H1 (cell line): Measurements from ENCODE around the gene BBLN. TPM values are rescaled to one million over a fixed set of nuclear protein-coding genes. Genes with fewer than 3 reads are reported as not detected.

Experiments
- CTCF ChIA-PET: fragments of 300-600 bp; sonication (Branson Sonifier 250); formaldehyde crosslinking; loops from one replicate; lab custom pipeline; 2021; ENCODE audit not compliant: partially characterized antibody; lab: Charles Lee
- POLR2A ChIA-PET: fragments of 300-600 bp; sonication (Branson Sonifier 250); formaldehyde crosslinking; loops from one replicate; lab custom pipeline; 2021; ENCODE audit warnings: inconsistent platforms; ENCODE audit not compliant: partially characterized antibody; lab: Charles Lee
- DNase-seq, 2 experiments: peaks; one replicate each; pipeline versions ENCODE4 v3.0.0 to v3.0.0-alpha.2; 2010 to 2022; ENCODE audit warnings: low spot score in 2 of 2, low read depth in 1 of 2, mixed read lengths in 1 of 2
- FAIRE-seq: peaks from 2 replicates; lab custom pipeline; 2011; peaks lifted over from hg19 to GRCh38; lab: Jason Lieb, UNC
- H2AFZ ChIP-seq: 2 replicates; pipeline ENCODE4 v1.8.1; 2012; ENCODE audit warnings: low read length, inconsistent platforms
- H2AK5ac ChIP-seq: 2 replicates; pipeline ENCODE4 v1.6.1; 2013; ENCODE audit warnings: low read depth, low read length
- H2BK120ac ChIP-seq: replicated peaks from 2 replicates; pipeline ENCODE3; 2013; ENCODE audit warnings: low read depth, low read length, inconsistent platforms
- H2BK12ac ChIP-seq: 2 replicates; pipeline ENCODE4 v1.6.1; 2013; ENCODE audit warnings: low read depth, low read length
- H2BK15ac ChIP-seq: 2 replicates; pipeline ENCODE4 v1.6.1; 2013; ENCODE audit warnings: low read length
- H2BK20ac ChIP-seq: 2 replicates; pipeline ENCODE4 v1.6.1; 2013; ENCODE audit warnings: low read length
- H2BK5ac ChIP-seq: 2 replicates; pipeline ENCODE4 v1.6.1; 2013; ENCODE audit warnings: low read depth, low read length
- H3K14ac ChIP-seq: 2 replicates; pipeline ENCODE4 v1.6.1; 2013; ENCODE audit warnings: inconsistent platforms; ENCODE audit not compliant: insufficient read length
- H3K18ac ChIP-seq: 2 replicates; pipeline ENCODE4 v1.6.1; 2013; ENCODE audit warnings: low read length; ENCODE audit errors: extremely low read depth
- H3K23ac ChIP-seq: 2 replicates; pipeline ENCODE4 v1.6.1; 2013; ENCODE audit warnings: inconsistent platforms; ENCODE audit not compliant: insufficient read length
- H3K23me2 ChIP-seq: 2 replicates; pipeline ENCODE4 v1.6.1; 2013; ENCODE audit warnings: low read depth, low read length
- H3K27ac ChIP-seq: 2 replicates; pipeline ENCODE4 v1.6.1; 2011; ENCODE audit warnings: low read depth, low read length, inconsistent platforms
- H3K27me3 ChIP-seq, 4 experiments: replicated peaks in 1 of 4; 1 replicate in 1 of 4; 2 replicates in 3 of 4; pipeline versions ENCODE4 v1.6.1 to v1.8.1; 2011 to 2013; ENCODE audit warnings: low read length in 3 of 4, mild to moderate bottlenecking in 3 of 4, inconsistent platforms in 2 of 4, mixed read lengths in 2 of 4, moderate library complexity in 1 of 4; ENCODE audit not compliant: control insufficient read depth in 3 of 4, insufficient read depth in 3 of 4; ENCODE audit errors: extremely low read depth in 1 of 4
- H3K36me3 ChIP-seq, 4 experiments: 2 replicates each; pipeline versions ENCODE4 v1.6.1 to v1.8.1; 2011 to 2013; ENCODE audit warnings: mild to moderate bottlenecking in 4 of 4, low read length in 3 of 4, moderate library complexity in 2 of 4, control low read depth in 1 of 4, inconsistent platforms in 1 of 4; ENCODE audit not compliant: insufficient read depth in 4 of 4, control insufficient read depth in 2 of 4
- H3K4ac ChIP-seq: replicated peaks from 2 replicates; pipeline ENCODE3; 2013; ENCODE audit warnings: low read length, low read depth, mixed read lengths, inconsistent platforms; ENCODE audit not compliant: insufficient read length
- H3K4me1 ChIP-seq, 4 experiments: replicated peaks in 1 of 4; 1 replicate in 1 of 4; 2 replicates in 3 of 4; pipeline versions ENCODE4 v1.6.1 to v1.8.1; 2011 to 2013; ENCODE audit warnings: low read length in 3 of 4, inconsistent platforms in 2 of 4, mixed read lengths in 1 of 4; ENCODE audit not compliant: insufficient read depth in 4 of 4, control insufficient read depth in 3 of 4
- H3K4me2 ChIP-seq, 2 experiments: 2 replicates each; pipeline versions ENCODE4 v1.6.1 to v1.8.1; 2011 to 2013; ENCODE audit warnings: low read depth in 2 of 2, low read length in 2 of 2, control low read depth in 1 of 2, inconsistent platforms in 1 of 2, mild to moderate bottlenecking in 1 of 2; ENCODE audit not compliant: insufficient read depth in 1 of 2
- H3K4me3 ChIP-seq, 4 experiments: fragments of 200-600, 300-600 bp in 1 of 4; sonication (generic), shearing (Covaris generic), sonication (Bioruptor Twin) in 1 of 4; 2 replicates each; pipeline versions ENCODE4 v1.5.1 to v1.8.1; 2011 to 2016; ENCODE audit warnings: low read length in 4 of 4, low read depth in 3 of 4, control low read depth in 2 of 4, inconsistent platforms in 2 of 4, mild to moderate bottlenecking in 2 of 4, mixed read lengths in 1 of 4, moderate library complexity in 1 of 4; ENCODE audit not compliant: insufficient read depth in 2 of 4; ENCODE audit errors: extremely low read depth in 1 of 4
- H3K56ac ChIP-seq: replicated peaks from 2 replicates; pipeline ENCODE3; 2013; ENCODE audit warnings: low read depth, mild to moderate bottlenecking, mixed read lengths, low read length, inconsistent platforms; ENCODE audit not compliant: insufficient read length
- H3K79me1 ChIP-seq: 2 replicates; pipeline ENCODE4 v1.6.1; 2013; ENCODE audit warnings: low read depth, low read length, control low read depth
- H3K79me2 ChIP-seq, 2 experiments: 2 replicates each; pipeline versions ENCODE4 v1.6.1 to v1.8.1; 2012 to 2013; ENCODE audit warnings: low read length in 2 of 2, mild to moderate bottlenecking in 2 of 2, inconsistent platforms in 1 of 2; ENCODE audit not compliant: insufficient read depth in 2 of 2, control insufficient read depth in 1 of 2
- H3K9ac ChIP-seq, 4 experiments: replicated peaks in 1 of 4; 1 replicate in 1 of 4; 2 replicates in 3 of 4; pipeline versions ENCODE4 v1.6.1 to v1.8.1; 2011 to 2013; ENCODE audit warnings: low read depth in 3 of 4, low read length in 3 of 4, control low read depth in 2 of 4, mild to moderate bottlenecking in 2 of 4, moderate library complexity in 2 of 4, inconsistent platforms in 1 of 4; ENCODE audit errors: extremely low read depth in 1 of 4
- H3K9me3 ChIP-seq, 2 experiments: 2 replicates each; pipeline versions ENCODE4 v1.6.1 to v1.8.1; 2012 to 2013; ENCODE audit warnings: mild to moderate bottlenecking in 2 of 2, moderate library complexity in 2 of 2, control low read depth in 1 of 2, inconsistent platforms in 1 of 2, low read depth in 1 of 2, low read length in 1 of 2, mixed read lengths in 1 of 2; ENCODE audit not compliant: insufficient read depth in 2 of 2
- H4K20me1 ChIP-seq, 2 experiments: replicated peaks in 1 of 2; 2 replicates each; pipeline versions ENCODE3 to v1.8.1; 2011 to 2013; ENCODE audit warnings: inconsistent platforms in 2 of 2, low read length in 2 of 2, mild to moderate bottlenecking in 1 of 2; ENCODE audit not compliant: insufficient read depth in 2 of 2, control insufficient read depth in 1 of 2
- H4K5ac ChIP-seq: 2 replicates; pipeline ENCODE4 v1.6.1; 2013; ENCODE audit warnings: low read length, low read depth, mixed read lengths, inconsistent platforms; ENCODE audit not compliant: insufficient read length
- H4K8ac ChIP-seq: 2 replicates; pipeline ENCODE4 v1.8.0; 2013; ENCODE audit warnings: mild to moderate bottlenecking, moderate library complexity, low read length, inconsistent platforms; ENCODE audit not compliant: insufficient read depth; ENCODE audit errors: extremely low read depth
- H4K91ac ChIP-seq: replicated peaks from 2 replicates; pipeline ENCODE3; 2013; ENCODE audit warnings: low read length, mixed read lengths, inconsistent platforms; ENCODE audit not compliant: insufficient read length
- BACH1 ChIP-seq: IDR thresholded peaks from 2 replicates; pipeline ENCODE4 v1.6.1; 2012; ENCODE audit warnings: low read length, improper control_type of control experiment
- FOSL1 ChIP-seq: IDR thresholded peaks from 2 replicates; pipeline ENCODE4 v1.6.1; 2011; ENCODE audit warnings: mild to moderate bottlenecking, low read depth, low read length, moderate library complexity; ENCODE audit not compliant: insufficient read depth
- HDAC6 ChIP-seq: IDR thresholded peaks from one replicate; pipeline ENCODE4 v1.7.1; 2012; ENCODE audit warnings: low read depth, mild to moderate bottlenecking, inconsistent platforms, low read length, moderate library complexity
- NRF1 ChIP-seq: IDR thresholded peaks from 2 replicates; pipeline ENCODE4 v1.6.1; 2011; ENCODE audit warnings: mild to moderate bottlenecking, low read depth, low read length, improper control_type of control experiment
- SP1 ChIP-seq: IDR thresholded peaks from 2 replicates; pipeline ENCODE4 v1.6.1; 2011; ENCODE audit warnings: low read depth, low read length
- TAF1 ChIP-seq: IDR thresholded peaks from 2 replicates; pipeline ENCODE4 v1.6.1; 2011; ENCODE audit warnings: mild to moderate bottlenecking, low read depth, low read length
- ZNF274 ChIP-seq: IDR thresholded peaks from 2 replicates; pipeline ENCODE4 v1.7.0; 2012; ENCODE audit warnings: low read length, borderline replicate concordance; ENCODE audit errors: extremely low read depth
- WGBS, 2 experiments: shearing (Covaris generic) in 1 of 2; methylation state at CpG; one replicate each; pipeline versions ENCODE4 v1.1.6 to v1.1.7; 2013 to 2015; ENCODE audit warnings: low lambda C conversion rate in 2 of 2, mixed read lengths in 2 of 2, inconsistent platforms in 1 of 2, low coverage in 1 of 2, missing lambda C conversion rate in 1 of 2; ENCODE audit not compliant: insufficient replicate concordance in 2 of 2, insufficient coverage in 1 of 2, insufficient read length in 1 of 2; ENCODE audit errors: extremely low coverage in 1 of 2, missing lambda C conversion rate in 1 of 2; 5-methylcytosine and 5-hydroxymethylcytosine counted together
- polyA plus RNA-seq, 7 experiments: library from polyadenylated mRNA; depleted of rRNA in 3 of 7; stranded (reverse) in 5 of 7; unstranded in 2 of 7; fragments of >200 nt in 5 of 7; fragments of 200-250 nt in 2 of 7; gene quantifications; 1 replicate in 5 of 7; 2 replicates in 1 of 7; 4 replicates in 1 of 7; pipeline versions ENCODE4 v1.2.1 to v1.2.3, GENCODE V29; 2011 to 2013; ENCODE audit warnings: missing spikeins in 2 of 7, mixed read lengths in 2 of 7
- total RNA-seq: library from RNA; stranded (reverse); fragmentation: NEBNext Ultra II Directional; extraction: Animal tissue kit (Norgen Biotek cat#: 25700); gene quantifications from 2 replicates; pipeline ENCODE4 v1.2.1, GENCODE V29; 2021

Gene BBLN
- total and polyA plus RNA-seq, 2 of the 8 experiments (the other 6 are each of a cell fraction or from before 2014, with no cell fraction given) = 63.1 to 164 TPM

- Histone ChIP-seq H3K27ac (no peak overlapping the region), H2BK12ac (no peak overlapping the region), H2BK20ac (no peak overlapping the region; the same call in 1 of the 2 replicates), H3K27me3 (no peaks in the 10 kb centered on the region; a peak in 2 of 7 replicates), H3K18ac (peak overlapping the region; percentile 42; the same call in 1 of the 2 replicates), H3K79me1 (no peaks in the 10 kb centered on the region), H3K4me3 (no peak overlapping the region), H2BK5ac (no peak overlapping the region), H4K8ac (no peak overlapping the region; the same call in 1 of the 2 replicates), H2BK120ac (no peak overlapping the region), H3K79me2 (no peaks in the 10 kb centered on the region), H3K9me3 (no peaks in the 10 kb centered on the region), H4K5ac (no peak overlapping the region), H2AK5ac (no peak overlapping the region; the same call in 1 of the 2 replicates), H2BK15ac (peak overlapping the region; percentile 21), H3K4me2 (peak overlapping the region; percentile 2 to 45; a peak in 1 of 4 replicates), H3K56ac (no peak overlapping the region), H3K4me1 (peaks cover 0 to 8% (median 3%) of the 10 kb centered on the region in 4 experiments; a peak in 5 of 7 replicates), H3K36me3 (no peaks in the 10 kb centered on the region), H3K9ac (no peak overlapping the region), H4K20me1 (no peaks in the 10 kb centered on the region), H3K23ac (no peak overlapping the region), H3K4ac (no peak overlapping the region), H4K91ac (no peak overlapping the region), H3K14ac (no peak overlapping the region), H2AFZ (peak overlapping the region; percentile 93), H3K23me2 (no peaks in the 10 kb centered on the region)
- 80% methylated on average over 11 of the region's 11 CpGs; no CpG with 5 or more reads in 1 of the 2 experiments for WGBS, 2 experiments
- CTCF ChIA-PET = interaction anchor here (0.5 to 6.1 kb wide), 19 partner anchors 9 to 556 kb away, joined by 3 to 74 read pairs (median 4); partner anchors contain the start of genes BBLN, PIP5KL1 and PTGES2
- no peak for FAIRE-seq
- no peak for DNase-seq
- POLR2A ChIA-PET = interaction anchor here (0.7 to 2.5 kb wide), 7 partner anchors 8 to 40 kb away, joined by 3 to 18 read pairs (median 4); partner anchors contain the start of gene BBLN
- TF ChIP-seq FOSL1 (no peak), SP1 (no peak), HDAC6 (no peak), BACH1 (no peak), TAF1 (no peak), ZNF274 (no peak), NRF1 (no peak)
Measured at GRCh38 chr9:128149951-128150593, 10.0 kb upstream of the BBLN start.
